Suprapubic skin (tissue), 4 donors: ENCODE results near the gene GMEB2. TPM values are rescaled to one million over a fixed set of nuclear protein-coding genes. Genes with fewer than 3 reads are reported as not detected.
"Not testable (repeated sequence)": the region's sequence is repeated elsewhere in the genome, so short reads cannot be mapped to it uniquely, and the experiment has no call there.

Source experiments
- DNase-seq, 2 donors: peaks; one replicate each; pipeline ENCODE4 v3.0.0-alpha.2; 2019; ENCODE audit warnings: low spot score in 2 of 2
- H3K27ac ChIP-seq: fragments of 200-600 bp; sonication (generic); one replicate; pipeline ENCODE4 v1.5.1; 2019
- H3K27me3 ChIP-seq: fragments of 200-600 bp; sonication (generic); one replicate; pipeline ENCODE4 v1.5.1; 2019
- H3K36me3 ChIP-seq: fragments of 200-600 bp; sonication (generic); one replicate; pipeline ENCODE4 v1.5.1; 2019
- H3K4me1 ChIP-seq: fragments of 200-600 bp; sonication (generic); one replicate; pipeline ENCODE4 v1.5.1; 2019
- H3K4me3 ChIP-seq: fragments of 200-600 bp; sonication (generic); one replicate; pipeline ENCODE4 v1.5.1; 2019; ENCODE audit warnings: mild to moderate bottlenecking
- H3K9me3 ChIP-seq: fragments of 200-600 bp; sonication (generic); one replicate; pipeline ENCODE4 v1.5.1; 2019
- EP300 ChIP-seq: sonication (generic); formaldehyde crosslinking; IDR thresholded peaks from one replicate; pipeline ENCODE4 v1.6.1; 2017; ENCODE audit warnings: antibody characterized with exemption
- POLR2A ChIP-seq, 2 donors: fragments of 450-650 bp; IDR thresholded peaks; one replicate each; pipeline ENCODE4 v1.6.1; 2017; ENCODE audit warnings: antibody characterized with exemption in 2 of 2, mild to moderate bottlenecking in 2 of 2, moderate library complexity in 2 of 2
- POLR2AphosphoS5 ChIP-seq, 3 donors: sonication (generic); formaldehyde crosslinking; IDR thresholded peaks; one replicate each; pipeline ENCODE4 v1.6.1; 2017; ENCODE audit warnings: antibody characterized with exemption in 3 of 3
- WGBS: methylation state at CpG from one replicate; pipeline ENCODE4 v1.1.5; 2018; 5-methylcytosine and 5-hydroxymethylcytosine counted together
- total RNA-seq, 4 donors: library from RNA; depleted of rRNA; stranded (reverse); fragments of >200 nt; gene quantifications; one replicate each; pipeline ENCODE4 v1.1.0, GENCODE V29; 2016
- TF ChIP-seq, protein P1 (sequence below), 2 donors: fragments of 200-600 bp in 1 of 2; fragments of 450-650 bp in 1 of 2; sonication (generic) in 1 of 2; IDR thresholded peaks; one replicate each; pipeline ENCODE4 v1.5.1; 2016 to 2019; ENCODE audit warnings: antibody characterized with exemption in 2 of 2, mild to moderate bottlenecking in 1 of 2, moderate library complexity in 1 of 2

GMEB2 gene
- total RNA-seq, 4 donors from 2014 or later, result 15.5 to 18.5 (median 16.4) TPM

GRCh38 chr20:63573647-63574131 lies 53.2 kb downstream of the GMEB2 start:
- Histone ChIP-seq H3K36me3 (no peaks in the 10 kb centered on the region), H3K27ac (peak overlapping the region; percentile 76), H3K27me3 (peaks cover 2% of the 10 kb centered on the region), H3K4me3 (peak overlapping the region; percentile 89), H3K4me1 (peaks cover 23% of the 10 kb centered on the region), H3K9me3 (no peaks in the 10 kb centered on the region)
- TF ChIP-seq POLR2AphosphoS5 (IDR thresholded peaks at IDR 0.05), result no peak
- TF ChIP-seq, protein P1, sequence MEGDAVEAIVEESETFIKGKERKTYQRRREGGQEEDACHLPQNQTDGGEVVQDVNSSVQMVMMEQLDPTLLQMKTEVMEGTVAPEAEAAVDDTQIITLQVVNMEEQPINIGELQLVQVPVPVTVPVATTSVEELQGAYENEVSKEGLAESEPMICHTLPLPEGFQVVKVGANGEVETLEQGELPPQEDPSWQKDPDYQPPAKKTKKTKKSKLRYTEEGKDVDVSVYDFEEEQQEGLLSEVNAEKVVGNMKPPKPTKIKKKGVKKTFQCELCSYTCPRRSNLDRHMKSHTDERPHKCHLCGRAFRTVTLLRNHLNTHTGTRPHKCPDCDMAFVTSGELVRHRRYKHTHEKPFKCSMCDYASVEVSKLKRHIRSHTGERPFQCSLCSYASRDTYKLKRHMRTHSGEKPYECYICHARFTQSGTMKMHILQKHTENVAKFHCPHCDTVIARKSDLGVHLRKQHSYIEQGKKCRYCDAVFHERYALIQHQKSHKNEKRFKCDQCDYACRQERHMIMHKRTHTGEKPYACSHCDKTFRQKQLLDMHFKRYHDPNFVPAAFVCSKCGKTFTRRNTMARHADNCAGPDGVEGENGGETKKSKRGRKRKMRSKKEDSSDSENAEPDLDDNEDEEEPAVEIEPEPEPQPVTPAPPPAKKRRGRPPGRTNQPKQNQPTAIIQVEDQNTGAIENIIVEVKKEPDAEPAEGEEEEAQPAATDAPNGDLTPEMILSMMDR (IDR thresholded peaks at IDR 0.05), result no peak
- TF ChIP-seq EP300, result no peak
- TF ChIP-seq POLR2A (IDR thresholded peaks at IDR 0.05), result no peak
- no peak for DNase-seq
- WGBS, result 0% methylated on average over 1 of the region's 24 CpGs

GRCh38 chr20:63572788-63573646 lies 53.9 kb downstream of the GMEB2 start:
- H3K27me3 ChIP-seq, result no peaks in the 10 kb centered on the region
- TF ChIP-seq, protein P1 (IDR thresholded peaks at IDR 0.05), result no peak
- no peak for TF ChIP-seq POLR2AphosphoS5 (IDR thresholded peaks at IDR 0.05)
- TF ChIP-seq POLR2A (IDR thresholded peaks at IDR 0.05), result no peak
- TF ChIP-seq EP300, result no peak
- H3K27ac ChIP-seq, result peak overlapping the region; percentile 76
- H3K36me3 ChIP-seq, result no peaks in the 10 kb centered on the region
- DNase-seq, result no peak
- 80% methylated on average over 8 of the region's 34 CpGs for WGBS
- H3K4me1 ChIP-seq, result peaks cover 25% of the 10 kb centered on the region
- peak overlapping the region; percentile 89 for H3K4me3 ChIP-seq
- H3K9me3 ChIP-seq, result no peaks in the 10 kb centered on the region

- peaks cover 25% of the 10 kb centered on the region for H3K4me1 ChIP-seq
- no peak overlapping the region for H3K27ac ChIP-seq
- no peaks in the 10 kb centered on the region for H3K27me3 ChIP-seq
- DNase-seq, result no peak
- WGBS, result no CpG with 5 or more reads among the region's 48 CpGs
- no peaks in the 10 kb centered on the region for H3K9me3 ChIP-seq
- no peak overlapping the region for H3K4me3 ChIP-seq
- H3K36me3 ChIP-seq, result no peaks in the 10 kb centered on the region
- TF ChIP-seq POLR2A (IDR thresholded peaks at IDR 0.05) (no peak), POLR2AphosphoS5 (IDR thresholded peaks at IDR 0.05) (no peak), EP300 (no peak)
- TF ChIP-seq, protein P1 (IDR thresholded peaks at IDR 0.05), result no peak
These were observed 54.7 kb downstream of the GMEB2 start for GRCh38 chr20:63572071-63572787.

GRCh38 chr20:63571087-63571478 lies 55.8 kb downstream of the GMEB2 start:
- not testable (repeated sequence) for DNase-seq, H3K4me3 ChIP-seq, H3K27ac ChIP-seq, H3K9me3 ChIP-seq, H3K27me3 ChIP-seq, H3K36me3 ChIP-seq
- 73% methylated on average over 7 of the region's 11 CpGs for WGBS
- H3K4me1 ChIP-seq, result peaks cover 25% of the 10 kb centered on the region

- no peak overlapping the region for H3K4me3 ChIP-seq
- H3K27ac ChIP-seq, result no peak overlapping the region
- peaks cover 25% of the 10 kb centered on the region for H3K4me1 ChIP-seq
- peaks cover 12% of the 10 kb centered on the region for H3K36me3 ChIP-seq
- no peak for DNase-seq
- no peaks in the 10 kb centered on the region for H3K9me3 ChIP-seq
- 94% methylated on average over 11 of the region's 28 CpGs for WGBS
- TF ChIP-seq EP300 (no peak), POLR2A (IDR thresholded peaks at IDR 0.05) (no peak)
- H3K27me3 ChIP-seq, result no peaks in the 10 kb centered on the region
These were observed 56.4 kb downstream of the GMEB2 start for GRCh38 chr20:63570281-63571086.
